Endothelial cell of umbilical vein (primary cell): Measurements from ENCODE around the gene ATP1B3. TPM values are rescaled to one million over a fixed set of nuclear protein-coding genes. Genes with fewer than 3 reads are reported as not detected.
"Not testable (repeated sequence)": the region's sequence is repeated elsewhere in the genome, so short reads cannot be mapped to it uniquely, and the experiment has no call there.

Experiments used
- BruUV-seq: library from RNA; stranded (reverse); fragments of 400-500 nt; replicated peaks from 2 replicates; lab custom pipeline; 2021; lab: Mats Ljungman, UMichigan
- CTCF ChIA-PET: fragments of 300-600, 350-600 bp; sonication (Branson Sonifier 250); formaldehyde crosslinking; loops from one replicate; lab custom pipeline; 2021; ENCODE audit warnings: antibody characterized with exemption, inconsistent platforms; lab: Charles Lee
- POLR2A ChIA-PET: fragments of 300-600, 350-600 bp; sonication (Branson Sonifier 250); formaldehyde crosslinking; loops from one replicate; lab custom pipeline; 2021; ENCODE audit warnings: antibody characterized with exemption, inconsistent platforms; lab: Charles Lee
- DNase-seq: peaks from one replicate; pipeline ENCODE4 v3.0.0-alpha.2; 2011; ENCODE audit warnings: low read depth, low spot score
- FAIRE-seq: peaks from 2 replicates; lab custom pipeline; 2011; peaks lifted over from hg19 to GRCh38; lab: Jason Lieb, UNC
- H2AFZ ChIP-seq: 2 replicates; pipeline ENCODE4 v1.6.0; 2012; ENCODE audit warnings: low read depth, low read length, control low read depth, inconsistent platforms
- H3K27ac ChIP-seq: 2 replicates; pipeline ENCODE4 v1.5.1; 2011; ENCODE audit warnings: low read depth, mild to moderate bottlenecking, control low read depth, low read length, moderate library complexity; ENCODE audit not compliant: insufficient read depth
- H3K27me3 ChIP-seq, 2 experiments: 2 replicates each; pipeline versions ENCODE4 v1.6.0 to v1.6.1; 2011; ENCODE audit warnings: low read length in 2 of 2, mixed read lengths in 1 of 2; ENCODE audit not compliant: control insufficient read depth in 2 of 2, insufficient read depth in 2 of 2
- H3K36me3 ChIP-seq, 2 experiments: 2 replicates in 1 of 2; 3 replicates in 1 of 2; pipeline ENCODE4 v1.5.1; 2011; ENCODE audit warnings: low read length in 2 of 2, mild to moderate bottlenecking in 1 of 2, moderate library complexity in 1 of 2; ENCODE audit not compliant: control insufficient read depth in 2 of 2, insufficient read depth in 2 of 2; ENCODE audit errors: extremely low read depth in 1 of 2
- H3K4me1 ChIP-seq: 3 replicates; pipeline ENCODE4 v1.5.1; 2011; ENCODE audit warnings: mild to moderate bottlenecking, low read length; ENCODE audit not compliant: control insufficient read depth, insufficient read depth; ENCODE audit errors: extremely low read depth
- H3K4me2 ChIP-seq: 2 replicates; pipeline ENCODE4 v1.6.1; 2011; ENCODE audit warnings: low read length, control low read depth, mixed read lengths; ENCODE audit not compliant: insufficient read depth
- H3K4me3 ChIP-seq, 3 experiments: fragments of 200-600 bp in 1 of 3; sonication (generic), shearing (Covaris generic) in 1 of 3; replicated peaks in 1 of 3; 2 replicates each; pipeline ENCODE4 v1.5.1; 2011 to 2016; ENCODE audit warnings: control low read depth in 3 of 3, low read length in 3 of 3, mild to moderate bottlenecking in 2 of 3, inconsistent platforms in 1 of 3, low read depth in 1 of 3, moderate library complexity in 1 of 3; ENCODE audit not compliant: insufficient read depth in 1 of 3
- H3K79me2 ChIP-seq: 2 replicates; pipeline ENCODE4 v1.6.0; 2012; ENCODE audit warnings: low read length, inconsistent platforms; ENCODE audit not compliant: control insufficient read depth, insufficient read depth
- H3K9ac ChIP-seq: replicated peaks from 2 replicates; pipeline ENCODE3; 2011; ENCODE audit warnings: low read length, control low read depth; ENCODE audit not compliant: insufficient read depth; ENCODE audit errors: extremely low read depth
- H3K9me1 ChIP-seq: replicated peaks from 3 replicates; pipeline ENCODE4 v1.6.0; 2011; ENCODE audit warnings: mild to moderate bottlenecking, low read length; ENCODE audit not compliant: control insufficient read depth, insufficient read depth; ENCODE audit errors: extremely low read depth
- H3K9me3 ChIP-seq: replicated peaks from 2 replicates; pipeline ENCODE4 v1.5.1; 2012; ENCODE audit warnings: low read length, inconsistent platforms; ENCODE audit not compliant: control insufficient read depth, insufficient read depth
- H4K20me1 ChIP-seq: replicated peaks from 2 replicates; pipeline ENCODE3; 2011; ENCODE audit warnings: mild to moderate bottlenecking, low read length; ENCODE audit not compliant: control insufficient read depth, insufficient read depth; ENCODE audit errors: extremely low read depth
- CTCF ChIP-seq, 2 donors: IDR thresholded peaks; 1 replicate in 1 of 2; 2 replicates in 1 of 2; pipeline ENCODE4 v1.5.1; 2011; ENCODE audit warnings: low read length in 2 of 2, mild to moderate bottlenecking in 2 of 2, moderate library complexity in 2 of 2, control low read depth in 1 of 2, inconsistent platforms in 1 of 2, low read depth in 1 of 2; ENCODE audit not compliant: insufficient read depth in 1 of 2; ENCODE audit errors: extremely low read depth in 1 of 2
- MYC ChIP-seq: IDR thresholded peaks from one replicate; pipeline ENCODE4 v1.6.1; 2011; ENCODE audit warnings: mild to moderate bottlenecking, low read depth, low read length
- dilution Hi-C: fragments of 300-500 bp; cut with MboI; formaldehyde crosslinking; loops from one replicate; pipeline ENCODE4 v1.15.0; 2019; ENCODE audit warnings: low sequenced_read_pairs; ENCODE audit not compliant: extremely low pct_ligation_motif_present
- intact Hi-C: fragments of 100-400 bp; cut with micrococcal nuclease; formaldehyde crosslinking; loops from one replicate; pipeline ENCODE4 v1.10.0; 2022
- polyA plus RNA-seq, 4 experiments: library from polyadenylated mRNA; depleted of rRNA in 3 of 4; stranded (reverse) in 3 of 4; unstranded in 1 of 4; fragments of >200 nt; gene quantifications; 2 replicates each; pipeline versions ENCODE4 v1.2.1 to v1.2.3, GENCODE V29; 2011 to 2012; ENCODE audit warnings: missing spikeins in 1 of 4
- small RNA-seq: library from RNA; depleted of rRNA; stranded (forward); fragments of <200 nt; gene quantifications from one replicate; pipeline ENCODE3, GENCODE V24; 2012; ENCODE audit warnings: low replicate concordance, low read depth; ENCODE audit not compliant: insufficient read depth, insufficient read length
- total RNA-seq: library from RNA; stranded (reverse); gene quantifications from 2 replicates; pipeline ENCODE4 v1.2.3, GENCODE V29; 2021

Gene ATP1B3
- total and polyA plus RNA-seq, 2 donors (not counting 3 experiments of a cell fraction or from before 2014, with no cell fraction given): 227 to 279 TPM

DNA sequence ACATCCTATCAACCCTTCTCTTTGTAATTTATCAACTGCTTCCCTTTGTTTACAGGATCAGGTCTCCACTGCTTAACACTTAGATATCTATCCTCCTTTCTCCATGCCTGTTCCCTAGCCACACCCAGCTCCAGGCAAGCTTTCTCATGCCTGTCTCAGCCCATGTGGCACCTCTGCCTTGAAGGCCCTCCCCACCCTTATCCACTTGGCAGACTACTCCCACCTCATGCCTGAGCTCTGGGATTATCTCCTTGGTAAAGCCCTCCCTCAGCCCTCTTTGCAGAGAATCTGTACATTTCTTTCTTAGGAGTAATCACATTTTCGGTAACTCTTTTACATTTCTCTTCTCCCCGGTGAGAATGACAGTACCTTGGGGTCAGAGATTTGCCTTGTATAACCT, 96.0 kb downstream of the ATP1B3 start:
- H3K79me2 ChIP-seq: no peaks in the 10 kb centered on the region
- H3K27me3 ChIP-seq: no peaks in the 10 kb centered on the region
- intact Hi-C loops (no loop called here), dilution Hi-C loops (no loop called here)
- H4K20me1 ChIP-seq: no peaks in the 10 kb centered on the region
- FAIRE-seq: no peak
- H3K4me1 ChIP-seq: no peaks in the 10 kb centered on the region
- H3K9ac ChIP-seq: no peak overlapping the region
- DNase-seq: no peak
- no peak overlapping the region for H2AFZ ChIP-seq
- no peaks in the 10 kb centered on the region for H3K9me3 ChIP-seq
- no peak overlapping the region for H3K27ac ChIP-seq
- no peak for TF ChIP-seq MYC
- TF ChIP-seq CTCF (IDR thresholded peaks at IDR 0.05; ENCODE audit: extremely low read depth in 1 of 2, insufficient read depth in 1 of 2, low read depth in 1 of 2, low read length in 2 of 2): no peak
- CTCF ChIA-PET: interaction anchor here (2.1 kb wide), 1 partner anchor 10 kb away, joined by 6 read pairs; no protein-coding TSS in a partner anchor
- H3K9me1 ChIP-seq: no peaks in the 10 kb centered on the region
- H3K36me3 ChIP-seq: no peaks in the 10 kb centered on the region
- no TSS peak for BruUV-seq
- POLR2A ChIA-PET: interaction anchor here (0.6 kb wide), 1 partner anchor 306 kb away, joined by 3 read pairs; no protein-coding TSS in a partner anchor
- no peak overlapping the region for H3K4me3 ChIP-seq
- H3K4me2 ChIP-seq: no peak overlapping the region

GRCh38 chr3:141974777-141975176, 98.3 kb downstream of the ATP1B3 start:
- H3K4me2 ChIP-seq, FAIRE-seq, BruUV-seq, H3K9me1 ChIP-seq, H2AFZ ChIP-seq, H3K79me2 ChIP-seq, H3K4me1 ChIP-seq, DNase-seq, H3K9ac ChIP-seq, POLR2A ChIA-PET, H3K9me3 ChIP-seq, H3K27me3 ChIP-seq, H3K36me3 ChIP-seq, H4K20me1 ChIP-seq, intact Hi-C loops, H3K27ac ChIP-seq, dilution Hi-C loops, H3K4me3 ChIP-seq: not testable (repeated sequence)
- CTCF ChIA-PET: interaction anchor here (1.1 to 1.2 kb wide), 2 partner anchors 12 to 16 kb away, joined by 3 to 6 read pairs; no protein-coding TSS in a partner anchor

Small RNAs within 50 kb of the gene (small RNA-seq; reads per million reads assigned to genes)
- gene HMGN2P25 (not detected), gene RNU6-509P (not detected)

Other genes with a start within 250 kb of the ATP1B3 start
- gene RNF7, start 138.3 kb upstream of the ATP1B3 start, total RNA-seq: 121 and 136 TPM in 2 replicates
- gene RNF7, start 138.3 kb upstream of the ATP1B3 start, polyA plus RNA-seq: 89.5 and 120 TPM in 2 replicates
- not detected in 2 replicates for gene GRK7, start 113.2 kb upstream of the ATP1B3 start, total RNA-seq
- gene GRK7, start 113.2 kb upstream of the ATP1B3 start, polyA plus RNA-seq: not detected in 2 replicates